Mucosa of gallbladder (tissue), 1 donor: ENCODE data around the gene EMC9. TPM values are rescaled to one million over a fixed set of nuclear protein-coding genes. Genes with fewer than 3 reads are reported as not detected.
"Not testable (repeated sequence)": the region's sequence is repeated elsewhere in the genome, so short reads cannot be mapped to it uniquely, and the experiment has no call there.

Source experiments
- DNase-seq: peaks from one replicate; pipeline ENCODE4 v3.0.0-alpha.2; 2020; ENCODE audit warnings: low spot score
- total RNA-seq: library from RNA; stranded (reverse); gene quantifications from one replicate; pipeline ENCODE4 v1.2.1, GENCODE V29; 2021
- donor health status: DM: no; HTN: no; CAD: no.

The EMC9 gene
- total RNA-seq, 1 donor from 2014 or later: 24.0 TPM

DNA sequence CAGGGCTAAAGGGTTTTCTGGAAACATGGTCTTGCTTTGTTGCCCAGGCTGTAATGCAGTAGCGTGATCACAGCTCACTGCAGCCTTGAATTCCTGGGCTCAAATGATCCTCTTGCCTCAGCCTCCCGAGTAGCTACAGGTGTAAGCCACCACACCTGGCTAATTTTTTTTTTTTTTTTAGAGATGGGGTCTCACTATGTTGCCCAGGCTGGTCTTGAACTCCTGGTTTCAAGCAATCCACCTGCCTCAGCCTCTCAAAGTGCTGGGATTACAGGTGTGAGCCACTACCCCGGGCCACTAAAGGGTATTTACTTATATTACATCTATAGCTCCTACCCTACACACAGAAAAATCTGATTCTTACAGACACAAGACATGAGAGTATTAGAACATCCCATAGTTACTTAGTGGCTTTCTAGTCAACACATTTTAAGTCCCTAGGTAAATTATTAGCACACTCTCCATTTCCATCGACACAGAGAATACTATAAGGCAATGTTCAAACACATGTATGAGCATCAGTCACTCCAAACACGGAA is 33.0 kb downstream of the EMC9 start:
- DNase-seq: no peak

DNA sequence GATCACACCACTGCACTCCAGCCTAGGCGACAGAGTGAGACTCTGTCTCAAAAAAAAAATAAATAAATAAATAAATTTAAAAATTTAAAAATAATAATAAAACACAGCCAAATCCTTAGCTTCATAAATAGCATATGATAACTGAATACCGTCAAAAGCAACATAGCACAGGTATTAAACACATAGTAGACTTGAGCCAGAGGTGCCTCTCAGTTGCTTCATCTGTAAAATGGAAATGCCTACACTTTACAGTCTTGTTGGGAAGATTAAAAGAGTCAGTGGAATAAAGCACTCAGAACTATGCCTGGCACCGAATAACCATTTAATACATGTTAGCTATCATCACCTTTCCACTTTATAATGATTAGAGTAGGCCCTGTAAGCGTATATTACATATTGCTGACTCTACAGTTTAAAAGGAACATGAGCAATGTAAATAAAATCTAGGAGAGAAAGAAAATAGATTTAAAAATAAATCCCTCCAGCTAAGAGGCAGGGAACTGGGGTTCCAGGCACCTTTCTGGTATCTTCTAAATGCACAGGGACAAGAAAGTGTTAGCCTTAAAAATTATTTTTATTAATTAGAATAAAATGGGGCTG is 34.6 kb downstream of the EMC9 start:
- no peak for DNase-seq

GRCh38 chr14:24105609-24106239 is 35.7 kb downstream of the EMC9 start:
- not testable (repeated sequence) for DNase-seq

GRCh38 chr14:24103451-24103850 is 37.9 kb downstream of the EMC9 start:
- DNase-seq: no peak

GRCh38 chr14:24102357-24103048 is 38.9 kb downstream of the EMC9 start:
- no peak for DNase-seq

DNA sequence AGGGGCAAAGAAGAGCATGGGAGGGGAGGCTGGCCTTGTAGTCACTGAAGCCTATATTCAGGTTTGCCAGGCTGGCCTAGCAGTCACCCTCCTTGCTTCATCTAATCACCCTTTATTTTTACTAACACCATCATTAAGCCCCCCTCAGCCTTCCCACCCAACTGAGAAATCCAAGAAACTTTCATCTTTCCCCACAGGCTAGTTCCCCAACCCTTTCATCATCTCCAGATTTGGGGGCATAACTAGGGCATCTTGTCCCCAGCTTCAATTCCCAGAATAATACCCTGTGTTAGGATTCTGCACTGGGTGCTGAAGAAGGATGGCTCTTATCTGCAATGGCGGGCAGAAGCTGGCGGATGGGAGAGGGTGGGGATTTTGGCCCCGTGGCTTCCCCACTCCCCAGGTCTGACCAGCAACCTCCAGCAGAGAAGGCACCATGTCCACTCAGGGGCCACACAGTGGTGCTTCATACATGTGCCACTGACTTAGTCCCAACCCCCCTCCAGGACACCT is 40.4 kb downstream of the EMC9 start:
- DNase-seq: no peak

DNA sequence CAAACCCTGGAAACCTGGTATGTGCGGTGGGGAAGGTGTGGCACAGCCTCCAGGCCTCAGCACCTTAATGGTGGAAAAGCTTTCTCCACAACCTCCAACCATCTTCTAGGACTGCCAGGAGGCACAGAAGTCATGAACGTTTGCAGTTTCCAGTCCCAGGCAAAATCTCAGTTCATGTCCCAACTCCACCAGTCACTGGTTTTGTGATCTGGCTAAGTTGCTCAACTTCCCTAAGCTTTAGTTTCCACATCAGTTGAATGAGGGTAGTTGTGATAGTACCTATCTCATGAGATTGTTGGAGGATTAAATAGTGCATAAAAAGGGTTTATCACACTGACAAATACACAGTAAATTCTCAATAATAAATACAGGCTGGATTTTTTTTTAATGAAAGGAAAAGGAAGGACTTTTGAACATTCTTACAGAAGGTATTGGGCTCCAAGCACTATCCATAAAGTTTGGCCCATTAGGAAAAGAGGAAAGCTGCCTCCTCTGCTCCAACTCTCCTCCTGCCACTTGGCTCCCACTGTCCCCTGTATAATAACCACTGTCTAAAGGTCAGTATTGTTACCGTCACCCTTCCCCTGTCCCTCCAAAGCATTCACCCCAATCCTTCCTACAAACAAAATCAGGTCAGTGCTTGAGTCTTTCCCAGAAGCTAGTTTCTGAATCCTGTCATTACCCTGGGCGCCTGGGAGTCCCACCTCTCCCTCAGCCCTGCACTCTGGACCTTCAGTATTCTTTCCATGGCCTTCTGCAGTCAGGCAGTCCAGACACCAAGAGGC is 41.0 kb downstream of the EMC9 start:
- DNase-seq: no peak

DNA sequence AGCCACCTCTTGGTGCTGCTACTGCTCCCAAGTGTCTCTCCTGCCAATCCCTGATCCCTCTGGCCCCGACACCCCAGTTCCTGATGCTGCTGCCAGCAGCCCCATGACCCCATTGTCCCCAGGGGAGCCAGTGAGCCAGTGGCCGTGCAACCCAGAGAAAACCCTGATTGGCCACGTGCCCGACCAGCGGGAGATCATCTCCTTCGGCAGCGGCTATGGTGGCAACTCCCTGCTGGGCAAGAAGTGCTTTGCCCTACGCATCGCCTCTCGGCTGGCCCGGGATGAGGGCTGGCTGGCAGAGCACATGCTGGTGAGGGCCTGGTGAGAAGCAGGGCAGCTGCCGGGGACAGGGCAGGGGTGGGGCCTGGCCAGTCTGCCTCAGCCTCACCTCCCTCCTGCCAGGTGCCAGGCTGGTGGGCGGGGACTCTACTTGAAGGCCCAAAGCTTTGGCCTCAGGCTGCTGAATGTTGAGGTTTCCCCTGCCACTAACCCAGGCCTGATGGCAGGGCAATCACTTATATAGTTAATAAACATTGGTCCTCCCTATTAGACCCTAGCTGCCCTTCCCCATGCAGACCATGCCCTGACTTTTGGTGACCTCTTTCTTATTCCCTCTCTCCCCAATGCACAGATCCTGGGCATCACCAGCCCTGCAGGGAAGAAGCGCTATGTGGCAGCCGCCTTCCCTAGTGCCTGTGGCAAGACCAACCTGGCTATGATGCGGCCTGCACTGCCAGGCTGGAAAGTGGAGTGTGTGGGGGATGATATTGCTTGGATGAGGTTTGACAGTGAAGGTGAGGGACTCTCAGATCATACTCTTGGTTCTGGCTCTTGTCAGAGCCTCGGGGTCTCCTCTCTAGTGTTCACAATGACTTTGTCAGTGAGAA is 42.2 kb downstream of the EMC9 start:
- DNase-seq: no peak

DNA sequence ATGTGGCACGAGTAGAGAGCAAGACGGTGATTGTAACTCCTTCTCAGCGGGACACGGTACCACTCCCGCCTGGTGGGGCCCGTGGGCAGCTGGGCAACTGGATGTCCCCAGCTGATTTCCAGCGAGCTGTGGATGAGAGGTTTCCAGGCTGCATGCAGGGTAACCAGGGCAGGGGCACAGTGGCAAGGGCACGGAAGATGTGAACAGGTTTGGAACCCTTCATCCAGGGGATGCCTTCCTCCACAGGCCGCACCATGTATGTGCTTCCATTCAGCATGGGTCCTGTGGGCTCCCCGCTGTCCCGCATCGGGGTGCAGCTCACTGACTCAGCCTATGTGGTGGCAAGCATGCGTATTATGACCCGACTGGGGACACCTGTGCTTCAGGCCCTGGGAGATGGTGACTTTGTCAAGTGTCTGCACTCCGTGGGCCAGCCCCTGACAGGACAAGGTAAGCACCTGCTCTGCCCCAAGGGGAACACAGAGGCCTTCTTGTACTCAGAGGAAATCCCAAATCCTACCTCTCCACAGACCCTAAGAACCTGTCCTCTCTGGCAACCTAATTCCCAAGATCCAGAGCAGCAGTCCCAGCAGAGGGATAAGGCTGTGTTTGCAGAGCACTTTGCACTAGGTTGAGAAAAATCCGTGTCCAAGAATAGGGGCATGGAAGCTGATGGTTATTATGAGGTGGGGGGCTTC is 43.0 kb downstream of the EMC9 start:
- no peak for DNase-seq

- DNase-seq: no peak
Measured at GRCh38 chr14:24096545-24097181, 44.7 kb downstream of the EMC9 start.

DNA sequence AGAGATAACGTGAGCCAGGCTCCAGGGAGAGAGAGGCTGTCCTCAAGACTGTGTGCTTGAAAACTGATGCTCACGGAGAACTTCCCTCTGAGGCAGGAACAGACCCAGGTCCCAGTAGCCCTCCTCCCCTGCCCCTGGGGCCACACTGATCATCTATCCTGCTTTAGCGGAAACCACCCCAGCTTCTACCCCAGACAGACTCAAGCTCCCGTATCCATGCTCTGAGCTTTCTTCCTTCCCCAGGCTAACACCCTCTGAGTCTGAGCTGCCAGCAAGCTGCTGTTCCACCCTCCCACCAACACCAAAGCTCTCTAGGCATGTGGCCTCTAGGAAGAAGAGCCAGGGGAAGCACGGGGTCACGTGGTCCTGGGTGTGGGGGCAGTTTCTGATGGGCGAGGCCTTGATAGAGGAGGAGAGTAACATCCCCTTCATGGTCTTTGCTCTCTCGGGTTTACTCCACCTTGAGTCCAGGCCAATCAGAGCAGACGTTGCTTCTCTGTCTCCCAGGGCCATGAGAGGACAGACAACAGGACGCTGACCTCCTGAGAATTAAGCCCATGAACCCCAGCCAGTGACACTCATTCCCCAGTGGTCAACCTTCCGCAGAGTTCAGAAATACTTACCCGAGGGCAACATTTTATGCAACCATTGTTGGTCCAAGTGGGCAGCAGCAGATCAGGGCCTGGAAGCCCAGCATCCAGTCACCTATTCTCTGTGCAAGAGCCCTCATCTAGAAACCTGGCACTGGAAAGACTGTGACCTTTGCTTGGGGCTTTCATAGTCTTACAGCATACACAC is 45.9 kb downstream of the EMC9 start:
- DNase-seq: no peak

- no peak for DNase-seq
Measured at GRCh38 chr14:24094841-24095270, 46.5 kb downstream of the EMC9 start.

DNA sequence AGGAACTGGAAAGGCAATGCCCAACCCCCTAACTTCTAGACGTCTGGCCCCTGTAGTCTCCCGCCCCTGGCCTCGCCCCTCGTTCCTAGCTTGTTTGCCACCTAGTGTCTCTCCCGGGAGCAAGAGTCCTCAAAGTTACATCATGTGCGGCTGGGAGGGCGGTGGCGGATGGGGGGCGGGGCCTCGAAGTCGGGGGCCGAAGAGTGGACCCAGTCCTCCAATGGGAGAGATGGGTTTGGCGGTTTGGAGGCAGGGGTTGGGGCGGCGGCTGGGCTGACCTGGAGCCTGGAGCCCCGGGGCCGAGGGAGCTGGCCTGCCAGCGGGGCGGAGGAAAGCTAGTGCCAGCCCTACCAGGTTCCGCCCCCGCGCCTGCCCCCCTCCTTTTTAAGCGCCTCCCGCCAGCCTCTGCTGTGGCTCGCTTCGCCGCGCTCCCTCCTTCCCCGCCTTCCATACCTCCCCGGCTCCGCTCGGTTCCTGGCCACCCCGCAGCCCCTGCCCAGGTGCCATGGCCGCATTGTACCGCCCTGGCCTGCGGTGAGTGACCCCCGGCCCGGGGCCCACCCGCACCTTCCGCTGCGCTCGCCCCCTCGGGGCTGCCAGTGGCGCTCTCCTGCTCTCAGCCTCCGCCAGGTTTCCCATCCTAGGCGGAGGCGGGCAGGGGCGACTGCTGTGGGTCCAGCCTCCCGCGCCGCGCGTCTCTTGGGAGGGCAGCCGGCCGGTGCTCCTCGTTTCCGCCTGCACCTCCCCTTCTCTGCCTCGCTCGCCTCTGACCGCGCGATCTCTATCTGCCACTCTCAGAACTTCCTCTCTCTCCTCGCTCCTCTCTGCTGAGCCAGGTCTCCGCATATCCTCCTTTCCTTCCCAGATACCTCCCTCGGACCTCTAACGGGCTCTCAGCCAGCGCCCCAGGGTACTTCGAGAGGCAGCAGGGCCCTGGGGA is 47.2 kb downstream of the EMC9 start, which contains the start of gene PCK2:
PCK2 (plus strand) TSS at position 411 of the 940 bp plus-strand sequence; CDS start at position 506, 95 bp downstream.
- peak; percentile 86 for DNase-seq

DNA sequence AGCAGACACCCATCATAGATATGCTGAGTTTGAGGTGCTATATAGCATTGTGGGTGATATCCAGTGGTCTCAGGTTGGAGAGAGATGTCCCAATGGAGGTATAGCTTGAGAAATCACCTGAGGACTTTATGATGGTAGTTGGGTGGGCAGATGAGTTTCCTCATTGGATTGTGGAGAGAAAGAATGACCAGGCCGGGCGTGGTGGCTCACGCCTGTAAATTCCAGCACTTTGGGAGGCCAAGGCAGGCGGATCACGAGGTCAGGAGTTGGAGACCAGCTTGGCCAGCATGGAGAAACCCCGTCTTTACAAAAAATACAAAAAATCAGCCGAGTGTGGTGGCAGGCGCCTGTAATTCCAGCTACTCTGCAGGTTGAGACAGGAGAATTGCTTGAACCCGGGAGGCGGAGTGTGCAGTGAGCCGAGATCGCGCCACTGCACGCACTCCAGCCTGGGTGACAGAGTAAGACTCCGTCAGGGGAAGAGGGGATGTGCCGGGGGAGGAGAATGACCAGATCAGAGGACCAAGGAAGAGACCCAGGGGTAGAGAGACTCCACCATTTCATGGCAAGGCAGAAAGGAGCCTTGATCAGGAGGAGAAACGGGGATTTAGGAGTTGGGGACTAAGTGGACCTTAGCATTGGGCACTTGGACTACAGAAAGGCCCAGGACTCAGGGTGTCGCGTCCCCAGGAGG is 48.0 kb downstream of the EMC9 start:
- no peak for DNase-seq

DNA sequence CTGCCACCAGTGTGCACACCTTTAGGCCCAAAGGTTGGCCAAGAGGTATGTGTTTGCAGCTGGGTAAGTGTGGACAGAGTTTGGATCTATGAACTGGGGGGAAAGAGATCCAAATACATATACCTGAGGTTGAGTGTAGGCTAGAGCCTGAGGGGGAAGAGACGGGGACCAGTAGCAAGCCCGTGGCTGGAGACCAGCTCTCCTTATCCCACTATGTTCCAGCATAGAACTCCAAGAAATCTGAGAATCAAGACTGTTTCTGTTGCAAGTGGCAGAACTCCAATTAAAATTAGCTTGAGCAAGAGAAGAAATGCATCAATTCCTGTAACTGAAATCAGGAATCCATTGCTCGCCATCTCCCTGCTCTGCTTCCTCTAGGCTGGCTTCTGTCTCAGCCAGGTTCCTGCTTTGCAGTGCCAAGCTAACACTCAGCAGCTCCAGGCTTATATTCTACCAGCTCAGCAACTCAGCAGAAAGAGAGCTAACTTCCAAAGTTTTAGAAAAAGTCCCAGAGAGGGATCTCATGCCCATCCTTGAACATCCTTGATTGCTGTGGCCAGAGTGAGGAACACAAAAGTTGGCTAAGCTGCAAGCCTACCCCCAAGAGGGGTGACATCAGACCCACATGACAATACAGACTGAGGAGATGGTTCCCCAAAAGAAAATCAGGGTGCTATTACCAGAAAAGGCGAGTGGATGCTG is 48.7 kb downstream of the EMC9 start:
- no peak for DNase-seq

GRCh38 chr14:24092110-24092504 is 49.3 kb downstream of the EMC9 start:
- DNase-seq: no peak
